ENCODE data around the gene SLAMF7.
"Not testable (repeated sequence)": the region's sequence is repeated elsewhere in the genome, so short reads cannot be mapped to it uniquely, and the experiment has no call there.

The SLAMF7 gene

GRCh38 chr1:160739098-160739511 is at the start of gene SLAMF7:
Gene SLAMF7, plus strand, starts transcription at chr1:160739247. Its CDS starts 55 bp downstream, at chr1:160739302.
- no peak for DNase-seq

- not testable (repeated sequence) for DNase-seq
Measured at GRCh38 chr1:160692390-160692789, 46.7 kb upstream of the SLAMF7 start.

- no peak for DNase-seq
Measured at GRCh38 chr1:160702100-160702499, 36.9 kb upstream of the SLAMF7 start.

GRCh38 chr1:160704250-160704649 is 34.8 kb upstream of the SLAMF7 start:
- no peak for DNase-seq

GRCh38 chr1:160705212-160705621 is 33.8 kb upstream of the SLAMF7 start:
- DNase-seq: not testable (repeated sequence)

- DNase-seq: no peak
Measured at GRCh38 chr1:160705742-160706141, 33.3 kb upstream of the SLAMF7 start.

- DNase-seq: no peak
Measured at GRCh38 chr1:160706526-160707235, 32.4 kb upstream of the SLAMF7 start.

GRCh38 chr1:160707236-160708064 is 31.6 kb upstream of the SLAMF7 start:
- no peak for DNase-seq

GRCh38 chr1:160708118-160708517 is 30.9 kb upstream of the SLAMF7 start:
- no peak for DNase-seq

- no peak for DNase-seq
Measured at GRCh38 chr1:160708801-160709200, 30.2 kb upstream of the SLAMF7 start.

GRCh38 chr1:160709715-160710114 is 29.3 kb upstream of the SLAMF7 start:
- DNase-seq: no peak

- no peak for DNase-seq
Measured at GRCh38 chr1:160710517-160711252, 28.4 kb upstream of the SLAMF7 start.

GRCh38 chr1:160711276-160711601 is 27.8 kb upstream of the SLAMF7 start:
- no peak for DNase-seq

- no peak for DNase-seq
Measured at GRCh38 chr1:160711602-160712311, 27.3 kb upstream of the SLAMF7 start, which contains the start of gene CD48. Gene CD48, minus strand, starts transcription at chr1:160711822. Its CDS starts 59 bp downstream, at chr1:160711763.

- DNase-seq: not testable (repeated sequence)
Measured at GRCh38 chr1:160712525-160713080, 26.4 kb upstream of the SLAMF7 start.

- DNase-seq: no peak
Measured at GRCh38 chr1:160713161-160713560, 25.9 kb upstream of the SLAMF7 start.

- DNase-seq: not testable (repeated sequence)
Measured at GRCh38 chr1:160714034-160714648, 24.9 kb upstream of the SLAMF7 start.

GRCh38 chr1:160716013-160716412 is 23.0 kb upstream of the SLAMF7 start:
- no peak for DNase-seq

GRCh38 chr1:160717306-160717705 is 21.7 kb upstream of the SLAMF7 start:
- no peak for DNase-seq

GRCh38 chr1:160718210-160718609 is 20.8 kb upstream of the SLAMF7 start:
- DNase-seq: no peak

GRCh38 chr1:160720356-160721085 is 18.5 kb upstream of the SLAMF7 start:
- no peak for DNase-seq
